Astrocyte (in vitro differentiated cells and primary cell): ENCODE data around the gene CHCHD5.

Experiments
- EZH2 ChIP-seq: IDR thresholded peaks from 2 replicates; pipeline ENCODE4 v1.6.1; 2012; ENCODE audit warnings: mild to moderate bottlenecking, low read length, inconsistent platforms; ENCODE audit not compliant: insufficient read depth
- TF ChIP-seq, protein P1 (sequence below): IDR thresholded peaks from 2 replicates; pipeline ENCODE4 v1.5.1; 2011; ENCODE audit warnings: low read depth, mild to moderate bottlenecking, inconsistent platforms, low read length, moderate library complexity; ENCODE audit not compliant: insufficient read depth

DNA sequence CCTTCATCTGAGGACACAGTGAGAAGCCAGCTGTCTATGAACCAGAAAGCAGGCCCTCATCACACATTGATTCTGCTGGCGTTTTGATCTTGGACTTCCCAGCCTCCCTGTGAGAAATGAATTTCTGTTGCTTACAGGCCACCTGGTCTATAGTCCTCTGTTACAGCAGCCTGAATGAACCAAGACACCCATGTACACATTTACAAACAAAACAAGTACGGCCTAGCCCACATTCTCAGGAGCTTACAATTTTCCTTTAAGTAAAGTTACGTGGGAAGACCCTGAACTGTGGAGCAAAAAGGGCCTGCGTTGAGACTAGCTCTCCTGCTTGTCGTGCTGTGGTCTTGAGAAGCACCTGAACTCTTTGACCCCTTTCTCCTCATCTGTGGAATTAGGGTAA lies 49.3 kb downstream of the CHCHD5 start:
- TF ChIP-seq, protein P1, sequence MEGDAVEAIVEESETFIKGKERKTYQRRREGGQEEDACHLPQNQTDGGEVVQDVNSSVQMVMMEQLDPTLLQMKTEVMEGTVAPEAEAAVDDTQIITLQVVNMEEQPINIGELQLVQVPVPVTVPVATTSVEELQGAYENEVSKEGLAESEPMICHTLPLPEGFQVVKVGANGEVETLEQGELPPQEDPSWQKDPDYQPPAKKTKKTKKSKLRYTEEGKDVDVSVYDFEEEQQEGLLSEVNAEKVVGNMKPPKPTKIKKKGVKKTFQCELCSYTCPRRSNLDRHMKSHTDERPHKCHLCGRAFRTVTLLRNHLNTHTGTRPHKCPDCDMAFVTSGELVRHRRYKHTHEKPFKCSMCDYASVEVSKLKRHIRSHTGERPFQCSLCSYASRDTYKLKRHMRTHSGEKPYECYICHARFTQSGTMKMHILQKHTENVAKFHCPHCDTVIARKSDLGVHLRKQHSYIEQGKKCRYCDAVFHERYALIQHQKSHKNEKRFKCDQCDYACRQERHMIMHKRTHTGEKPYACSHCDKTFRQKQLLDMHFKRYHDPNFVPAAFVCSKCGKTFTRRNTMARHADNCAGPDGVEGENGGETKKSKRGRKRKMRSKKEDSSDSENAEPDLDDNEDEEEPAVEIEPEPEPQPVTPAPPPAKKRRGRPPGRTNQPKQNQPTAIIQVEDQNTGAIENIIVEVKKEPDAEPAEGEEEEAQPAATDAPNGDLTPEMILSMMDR, result no peak
- TF ChIP-seq EZH2, result no peak
